Hypothalamus (tissue), 51 donors: ENCODE measurements around the gene EFCAB5.
"Not testable (repeated sequence)": the region's sequence is repeated elsewhere in the genome, so short reads cannot be mapped to it uniquely, and the experiment has no call there.

Experiments used
- DNase-seq, 51 donors: peaks; one replicate each; lab custom pipeline; 2025; lab: John Stamatoyannopoulos, UW

Gene EFCAB5

GRCh38 chr17:29933379-29933778 lies 8.1 kb upstream of the EFCAB5 start:
- DNase-seq, result peak in 3 of 51 donors; percentile 6 to 25 (median 7)

- not testable (repeated sequence) for DNase-seq
Measured at GRCh38 chr17:29935909-29936308, 5.5 kb upstream of the EFCAB5 start.

GRCh38 chr17:29936724-29937123 lies 4.7 kb upstream of the EFCAB5 start:
- no peak for DNase-seq

GRCh38 chr17:29945281-29945680 lies 3.8 kb downstream of the EFCAB5 start:
- DNase-seq, result no peak

- no peak for DNase-seq
Measured at GRCh38 chr17:29948448-29949215, 7.2 kb downstream of the EFCAB5 start.

- no peak for DNase-seq
Measured at GRCh38 chr17:29949696-29950095, 8.3 kb downstream of the EFCAB5 start.

- no peak for DNase-seq
Measured at GRCh38 chr17:29954405-29954804, 13.0 kb downstream of the EFCAB5 start.

- DNase-seq, result no peak
Measured at GRCh38 chr17:29956225-29956624, 14.8 kb downstream of the EFCAB5 start.

- DNase-seq, result not testable (repeated sequence)
Measured at GRCh38 chr17:29957488-29957887, 16.1 kb downstream of the EFCAB5 start.

- no peak for DNase-seq
Measured at GRCh38 chr17:29958947-29959657, 17.7 kb downstream of the EFCAB5 start.

GRCh38 chr17:29959658-29960337 lies 18.4 kb downstream of the EFCAB5 start:
- DNase-seq, result no peak

GRCh38 chr17:29962656-29963055 lies 21.2 kb downstream of the EFCAB5 start:
- no peak for DNase-seq

- DNase-seq, result no peak
Measured at GRCh38 chr17:29968271-29968670, 26.8 kb downstream of the EFCAB5 start.

DNA sequence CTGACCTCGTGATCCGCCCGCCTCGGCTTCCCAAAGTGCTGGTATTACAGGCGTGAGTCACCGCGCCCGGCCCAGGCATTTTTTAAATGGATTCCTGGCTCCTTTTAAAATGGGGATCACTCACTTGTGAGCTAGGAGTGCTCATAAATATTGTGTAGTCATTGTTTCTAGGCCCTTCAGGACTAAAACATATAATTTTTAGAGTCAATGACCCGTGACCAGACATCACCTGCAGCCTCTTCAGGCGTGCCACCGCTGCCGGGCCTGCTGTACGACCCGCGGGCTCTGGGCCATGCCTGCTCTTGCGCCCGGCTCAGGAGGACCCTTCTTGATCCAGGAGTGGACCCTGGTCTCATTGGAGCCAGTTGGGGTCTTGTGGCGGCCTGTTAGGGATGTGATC lies 30.8 kb downstream of the EFCAB5 start:
- DNase-seq, result no peak

- DNase-seq, result no peak
Measured at GRCh38 chr17:29973005-29973404, 31.6 kb downstream of the EFCAB5 start.

DNA sequence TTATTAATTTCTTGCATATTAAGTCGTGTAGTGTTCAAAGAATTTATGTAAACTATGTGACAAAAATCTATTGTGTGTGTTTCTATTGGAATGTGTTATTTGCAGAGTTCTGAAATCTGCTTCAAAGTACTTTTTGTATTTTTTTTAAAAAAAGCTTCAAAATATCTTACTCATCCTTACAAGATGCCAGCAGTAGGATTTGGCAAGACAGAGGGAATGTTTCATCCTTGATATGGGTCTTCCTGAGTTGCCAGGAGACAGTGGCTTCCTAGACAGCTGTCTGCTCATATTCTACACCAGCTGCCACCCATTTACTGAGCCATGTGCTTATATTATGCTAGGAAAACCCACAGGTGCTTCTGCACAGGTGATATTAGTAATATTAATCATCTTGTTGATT lies 36.4 kb downstream of the EFCAB5 start:
- peak in 1 of 51 donors; percentile 1 for DNase-seq

GRCh38 chr17:29980261-29980660 lies 38.8 kb downstream of the EFCAB5 start:
- DNase-seq, result no peak

- no peak for DNase-seq
Measured at GRCh38 chr17:29982991-29983653, 41.7 kb downstream of the EFCAB5 start.

- DNase-seq, result no peak
Measured at GRCh38 chr17:29996458-29996857, 55.0 kb downstream of the EFCAB5 start.

GRCh38 chr17:30000001-30000754 lies 58.7 kb downstream of the EFCAB5 start:
- DNase-seq, result no peak
